ENCODE data around the gene SLC22A4. TPM values are rescaled to one million over a fixed set of nuclear protein-coding genes. Genes with fewer than 3 reads are reported as not detected.

The SLC22A4 gene
- total and polyA plus RNA-seq, 2 experiments from 2014 or later = 24.0 to 26.0 TPM

DNA sequence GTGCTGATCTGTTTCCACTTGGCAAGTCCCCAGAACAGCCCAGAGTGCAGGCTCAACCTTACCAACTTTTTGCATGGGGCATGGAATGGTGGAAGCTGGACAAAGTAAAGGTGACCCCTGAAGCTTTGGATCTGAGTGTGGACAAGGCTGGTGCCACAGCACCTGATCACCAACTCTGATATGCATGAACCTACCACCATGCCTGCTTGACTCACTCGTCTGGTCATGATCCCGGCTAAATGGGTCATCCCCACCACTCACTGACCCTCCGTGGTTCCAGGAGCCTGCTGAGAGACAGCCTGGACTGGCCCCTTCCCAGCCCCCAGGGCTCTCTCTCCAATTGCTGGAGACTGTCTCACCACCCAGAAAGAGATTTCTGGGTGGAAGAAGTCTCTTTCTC is 14.4 kb upstream of the SLC22A4 start:
- TF ChIP-seq EZH2 (IDR thresholded peaks at IDR 0.05; ENCODE audit: insufficient read depth, poor library complexity, severe bottlenecking) (no peak), EZH2phosphoT487 (IDR thresholded peaks at IDR 0.05; ENCODE audit: insufficient read depth, low read depth) (no peak)
- in situ Hi-C loops (cut with MboI) = no loop called here
- Histone ChIP-seq H2AFZ (no peak overlapping the region), H3K27ac (no peak overlapping the region), H4K20me1 (ENCODE audit: insufficient read depth) (no peaks in the 10 kb centered on the region), H3K9ac (no peak overlapping the region), H3K9me3 (ENCODE audit: low read depth) (no peaks in the 10 kb centered on the region), H3K27me3 (replicated peaks; ENCODE audit: insufficient read depth) (no peaks in the 10 kb centered on the region), H3K36me3 (ENCODE audit: low read depth) (no peaks in the 10 kb centered on the region), H3K79me2 (ENCODE audit: insufficient read depth) (no peaks in the 10 kb centered on the region), H3K4me2 (ENCODE audit: unreplicated experiment) (no peak overlapping the region), H3K9me2 (ENCODE audit: insufficient read depth) (no peaks in the 10 kb centered on the region), H3K4me1 (ENCODE audit: insufficient read depth) (no peaks in the 10 kb centered on the region), H3K4me3 (no peak overlapping the region), H3F3A (ENCODE audit: insufficient read depth) (peaks cover 3% of the 10 kb centered on the region; the same call in 1 of the 2 replicates)
- 72 to 77% methylated on average over 3 of the region's 3 CpGs for WGBS, 2 experiments (ENCODE audit: low coverage in 1 of 2, low lambda C conversion rate in 2 of 2, missing lambda C conversion rate in 2 of 2)
- DNase-seq = no peak

DNA sequence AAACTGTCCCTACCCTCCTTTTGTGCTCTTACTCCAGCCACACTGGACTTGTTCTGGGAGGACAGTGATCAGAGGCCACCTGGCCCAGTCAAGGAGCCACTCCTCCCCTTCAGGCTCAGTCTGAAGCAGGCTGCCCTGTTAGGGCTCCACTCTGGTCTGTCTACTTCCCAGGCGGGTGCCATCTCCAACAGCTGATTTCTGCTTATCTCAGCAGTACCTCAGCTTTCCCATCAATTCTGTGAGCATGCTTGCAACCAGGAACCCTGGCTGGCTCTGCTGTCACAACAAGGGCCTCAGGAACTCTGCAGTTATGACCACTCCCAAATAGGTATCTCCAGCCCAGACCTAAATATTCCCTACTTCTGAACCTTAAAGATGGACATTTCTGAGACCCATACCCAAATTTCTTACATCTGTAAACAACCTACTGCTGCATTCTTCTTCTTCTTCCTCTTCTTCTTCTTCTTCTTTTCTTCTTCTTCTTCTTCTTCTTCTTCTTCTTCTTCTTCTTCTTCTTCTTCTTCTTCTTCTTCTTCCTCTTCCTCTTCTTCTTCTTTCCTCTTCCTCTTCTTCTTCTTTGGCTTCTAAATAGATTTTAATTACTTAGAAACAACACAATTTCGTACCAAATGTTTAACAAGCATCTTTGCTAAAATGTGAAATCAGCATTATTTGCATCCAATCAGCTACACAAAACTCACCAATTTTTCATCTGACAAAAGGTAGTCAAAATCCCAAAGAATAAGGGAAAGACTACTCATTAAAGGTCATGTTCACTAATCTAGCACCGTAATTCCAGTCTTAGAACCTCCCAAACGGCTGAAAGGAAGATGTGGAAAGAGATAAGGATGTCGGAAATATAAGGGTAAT is 13.6 kb upstream of the SLC22A4 start:
- H3K4me3 ChIP-seq = no peak overlapping the region
- H3F3A ChIP-seq (ENCODE audit: insufficient read depth) = no peaks in the 10 kb centered on the region
- no peaks in the 10 kb centered on the region for H3K36me3 ChIP-seq (ENCODE audit: low read depth)
- no peak for TF ChIP-seq EZH2phosphoT487 (IDR thresholded peaks at IDR 0.05; ENCODE audit: insufficient read depth, low read depth)
- TF ChIP-seq EZH2 (IDR thresholded peaks at IDR 0.05; ENCODE audit: insufficient read depth, poor library complexity, severe bottlenecking) = no peak
- in situ Hi-C loops (cut with MboI) = no loop called here
- no peaks in the 10 kb centered on the region for H4K20me1 ChIP-seq (ENCODE audit: insufficient read depth)
- no peaks in the 10 kb centered on the region for H3K27me3 ChIP-seq (replicated peaks; ENCODE audit: insufficient read depth)
- H3K9me3 ChIP-seq (ENCODE audit: low read depth) = no peaks in the 10 kb centered on the region
- H3K9me2 ChIP-seq (ENCODE audit: insufficient read depth) = no peaks in the 10 kb centered on the region
- 70 to 80% methylated on average over 5 of the region's 5 CpGs for WGBS, 2 experiments (ENCODE audit: low coverage in 1 of 2, low lambda C conversion rate in 2 of 2, missing lambda C conversion rate in 2 of 2)
- H3K27ac ChIP-seq = no peak overlapping the region
- H3K79me2 ChIP-seq (ENCODE audit: insufficient read depth) = no peaks in the 10 kb centered on the region
- H2AFZ ChIP-seq = no peak overlapping the region
- DNase-seq = no peak
- H3K9ac ChIP-seq = no peak overlapping the region
- no peak overlapping the region for H3K4me2 ChIP-seq (ENCODE audit: unreplicated experiment)
- H3K4me1 ChIP-seq (ENCODE audit: insufficient read depth) = no peaks in the 10 kb centered on the region

GRCh38 chr5:132281856-132282614 is 12.2 kb upstream of the SLC22A4 start:
- in situ Hi-C loops (cut with MboI) = no loop called here

DNA sequence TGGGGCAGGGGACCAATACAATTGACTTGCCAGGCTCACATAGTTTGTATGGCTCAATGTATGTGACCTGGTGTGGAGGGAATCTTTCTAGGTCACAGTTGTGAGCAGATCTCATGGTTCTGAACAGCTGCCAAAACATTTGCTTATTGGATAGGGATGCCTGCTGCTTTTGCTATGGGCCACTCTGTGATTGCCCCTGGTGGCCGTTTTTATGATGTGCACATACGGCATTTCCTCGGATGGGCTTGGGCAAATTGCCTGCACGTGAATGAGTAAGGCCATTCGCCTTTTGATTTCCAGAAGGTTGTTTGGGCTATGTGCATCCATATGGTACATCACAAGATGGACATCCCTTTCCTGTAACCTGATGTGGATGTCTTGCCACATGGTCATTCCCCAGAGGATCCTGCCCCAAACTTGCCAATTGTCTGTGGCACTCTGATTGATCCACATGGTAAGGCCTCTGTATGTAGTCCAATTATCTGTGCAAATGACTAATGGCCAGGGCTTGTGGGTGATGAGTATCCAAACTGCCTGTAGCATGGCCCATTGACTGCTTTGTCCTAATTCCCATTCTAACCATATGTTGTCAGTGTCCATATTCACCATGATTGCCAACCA is 10.7 kb upstream of the SLC22A4 start:
- WGBS, 2 experiments (ENCODE audit: low coverage in 1 of 2, low lambda C conversion rate in 2 of 2, missing lambda C conversion rate in 2 of 2) = 31 to 44% methylated on average over 5 of the region's 5 CpGs
- TF ChIP-seq EZH2 (IDR thresholded peaks at IDR 0.05; ENCODE audit: insufficient read depth, poor library complexity, severe bottlenecking) = no peak
- TF ChIP-seq EZH2phosphoT487 (IDR thresholded peaks at IDR 0.05; ENCODE audit: insufficient read depth, low read depth) = no peak
- Histone ChIP-seq H3K9me2 (ENCODE audit: insufficient read depth) (no peaks in the 10 kb centered on the region), H3K79me2 (ENCODE audit: insufficient read depth) (no peaks in the 10 kb centered on the region), H3K27ac (no peak overlapping the region), H3K4me3 (no peak overlapping the region), H3K4me1 (ENCODE audit: insufficient read depth) (no peaks in the 10 kb centered on the region), H3K9ac (no peak overlapping the region), H2AFZ (no peak overlapping the region), H3K36me3 (ENCODE audit: low read depth) (no peaks in the 10 kb centered on the region), H3K27me3 (replicated peaks; ENCODE audit: insufficient read depth) (no peaks in the 10 kb centered on the region), H4K20me1 (ENCODE audit: insufficient read depth) (no peaks in the 10 kb centered on the region), H3K4me2 (ENCODE audit: unreplicated experiment) (no peak overlapping the region), H3K9me3 (ENCODE audit: low read depth) (no peaks in the 10 kb centered on the region), H3F3A (ENCODE audit: insufficient read depth) (no peaks in the 10 kb centered on the region)
- in situ Hi-C loops (cut with MboI) = no loop called here
- DNase-seq = peak; percentile 88

More at GRCh38 chr5:132281856-132282614, 12.2 kb upstream of the SLC22A4 start:
- Histone ChIP-seq H3K9me3 (ENCODE audit: low read depth) (no peaks in the 10 kb centered on the region), H3K4me1 (ENCODE audit: insufficient read depth) (no peaks in the 10 kb centered on the region), H3K27ac (no peak overlapping the region), H2AFZ (no peak overlapping the region), H3K27me3 (replicated peaks; ENCODE audit: insufficient read depth) (no peaks in the 10 kb centered on the region), H3F3A (ENCODE audit: insufficient read depth) (no peaks in the 10 kb centered on the region), H3K36me3 (ENCODE audit: low read depth) (no peaks in the 10 kb centered on the region), H3K9me2 (ENCODE audit: insufficient read depth) (no peaks in the 10 kb centered on the region), H3K4me2 (ENCODE audit: unreplicated experiment) (no peak overlapping the region), H3K9ac (no peak overlapping the region), H4K20me1 (ENCODE audit: insufficient read depth) (no peaks in the 10 kb centered on the region), H3K79me2 (ENCODE audit: insufficient read depth) (no peaks in the 10 kb centered on the region), H3K4me3 (no peak overlapping the region)
- no peak for DNase-seq
- no peak for TF ChIP-seq EZH2phosphoT487 (IDR thresholded peaks at IDR 0.05; ENCODE audit: insufficient read depth, low read depth)
- 71 to 73% methylated on average over 9 of the region's 9 CpGs for WGBS, 2 experiments (ENCODE audit: low coverage in 1 of 2, low lambda C conversion rate in 2 of 2, missing lambda C conversion rate in 2 of 2)

All from GM23248 (cell line).